ENCODE data around the gene FYN.
A peak's percentile ranks its signal among the peaks of the same experiment; 100 is the strongest.

FYN gene

GRCh38 chr6:111872401-111873177 lies 663 bp downstream of the FYN start (continued):
- 0 out of 2 replicates have a peak, but pooled peaks have one; percentile 9 for TF ChIP-seq ZNF677 (tag by site-specific recombination; IDR thresholded peaks at IDR 0.05)
- no peak for TF ChIP-seq OVOL3 (tag by site-specific recombination; IDR thresholded peaks at IDR 0.05)
- TF ChIP-seq, protein P1, sequence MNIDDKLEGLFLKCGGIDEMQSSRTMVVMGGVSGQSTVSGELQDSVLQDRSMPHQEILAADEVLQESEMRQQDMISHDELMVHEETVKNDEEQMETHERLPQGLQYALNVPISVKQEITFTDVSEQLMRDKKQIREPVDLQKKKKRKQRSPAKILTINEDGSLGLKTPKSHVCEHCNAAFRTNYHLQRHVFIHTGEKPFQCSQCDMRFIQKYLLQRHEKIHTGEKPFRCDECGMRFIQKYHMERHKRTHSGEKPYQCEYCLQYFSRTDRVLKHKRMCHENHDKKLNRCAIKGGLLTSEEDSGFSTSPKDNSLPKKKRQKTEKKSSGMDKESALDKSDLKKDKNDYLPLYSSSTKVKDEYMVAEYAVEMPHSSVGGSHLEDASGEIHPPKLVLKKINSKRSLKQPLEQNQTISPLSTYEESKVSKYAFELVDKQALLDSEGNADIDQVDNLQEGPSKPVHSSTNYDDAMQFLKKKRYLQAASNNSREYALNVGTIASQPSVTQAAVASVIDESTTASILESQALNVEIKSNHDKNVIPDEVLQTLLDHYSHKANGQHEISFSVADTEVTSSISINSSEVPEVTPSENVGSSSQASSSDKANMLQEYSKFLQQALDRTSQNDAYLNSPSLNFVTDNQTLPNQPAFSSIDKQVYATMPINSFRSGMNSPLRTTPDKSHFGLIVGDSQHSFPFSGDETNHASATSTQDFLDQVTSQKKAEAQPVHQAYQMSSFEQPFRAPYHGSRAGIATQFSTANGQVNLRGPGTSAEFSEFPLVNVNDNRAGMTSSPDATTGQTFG (tag by site-specific recombination; IDR thresholded peaks at IDR 0.05; ENCODE audit: borderline replicate concordance), result no peak
- TF ChIP-seq ZBTB48 (tag by site-specific recombination; IDR thresholded peaks at IDR 0.05), result 0 out of 2 replicates have a peak, but pooled peaks have one; percentile 88
- TF ChIP-seq ZNF658 (tag by site-specific recombination; IDR thresholded peaks at IDR 0.05), result no peak
- no peak for TF ChIP-seq ZNF2 (tag by site-specific recombination; IDR thresholded peaks at IDR 0.05)
- TF ChIP-seq, protein P2, sequence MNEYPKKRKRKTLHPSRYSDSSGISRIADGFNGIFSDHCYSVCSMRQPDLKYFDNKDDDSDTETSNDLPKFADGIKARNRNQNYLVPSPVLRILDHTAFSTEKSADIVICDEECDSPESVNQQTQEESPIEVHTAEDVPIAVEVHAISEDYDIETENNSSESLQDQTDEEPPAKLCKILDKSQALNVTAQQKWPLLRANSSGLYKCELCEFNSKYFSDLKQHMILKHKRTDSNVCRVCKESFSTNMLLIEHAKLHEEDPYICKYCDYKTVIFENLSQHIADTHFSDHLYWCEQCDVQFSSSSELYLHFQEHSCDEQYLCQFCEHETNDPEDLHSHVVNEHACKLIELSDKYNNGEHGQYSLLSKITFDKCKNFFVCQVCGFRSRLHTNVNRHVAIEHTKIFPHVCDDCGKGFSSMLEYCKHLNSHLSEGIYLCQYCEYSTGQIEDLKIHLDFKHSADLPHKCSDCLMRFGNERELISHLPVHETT (tag by site-specific recombination; IDR thresholded peaks at IDR 0.05), result no peak
- peak; percentile 71; the same call in 1 of the 2 replicates for TF ChIP-seq ZNF24 (tag by site-specific recombination; IDR thresholded peaks at IDR 0.05)
- TF ChIP-seq ZNF302 (tag by site-specific recombination; IDR thresholded peaks at IDR 0.05; ENCODE audit: low read depth), result no peak
- no peak for TF ChIP-seq YY1 (tag by site-specific recombination; IDR thresholded peaks at IDR 0.05)
- no peak for TF ChIP-seq BCL11B (tag by site-specific recombination; IDR thresholded peaks at IDR 0.05; ENCODE audit: low read depth)
- TF ChIP-seq WT1 (tag by site-specific recombination; IDR thresholded peaks at IDR 0.05), result peak; percentile 99
- TF ChIP-seq ZNF701 (tag by site-specific recombination; IDR thresholded peaks at IDR 0.05), result no peak
- peak; percentile 88 for TF ChIP-seq SP3 (tag by site-specific recombination; IDR thresholded peaks at IDR 0.05)
- peak; percentile 89 for TF ChIP-seq ZBTB8A (tag by site-specific recombination; IDR thresholded peaks at IDR 0.05)
- TF ChIP-seq ZBTB7A (tag by site-specific recombination; IDR thresholded peaks at IDR 0.05; ENCODE audit: low read depth), result no peak
- no peak for TF ChIP-seq MEIS1 (CRISPR knock-in tag; IDR thresholded peaks at IDR 0.05; ENCODE audit: borderline replicate concordance)
- TF ChIP-seq BCL11A (tag by site-specific recombination; IDR thresholded peaks at IDR 0.05; ENCODE audit: low read depth), result peak; percentile 22; the same call in 1 of the 2 replicates
- no peak for TF ChIP-seq ZNF585B (tag by site-specific recombination; IDR thresholded peaks at IDR 0.05)
- no peak for TF ChIP-seq SALL2 (tag by site-specific recombination; IDR thresholded peaks at IDR 0.05; ENCODE audit: borderline replicate concordance)
- no peak for TF ChIP-seq ZNF510 (tag by site-specific recombination; IDR thresholded peaks at IDR 0.05; ENCODE audit: insufficient replicate concordance)
- no peak for TF ChIP-seq ZNF391 (tag by site-specific recombination; IDR thresholded peaks at IDR 0.05; ENCODE audit: borderline replicate concordance, low read depth)
- peak; percentile 25; the same call in 1 of the 2 replicates for TF ChIP-seq REST (tag by site-specific recombination; IDR thresholded peaks at IDR 0.05)
- TF ChIP-seq GLIS1 (tag by site-specific recombination; IDR thresholded peaks at IDR 0.05), result peak; percentile 78
- no peak for TF ChIP-seq ZNF280C (tag by site-specific recombination; IDR thresholded peaks at IDR 0.05)
- no peak for TF ChIP-seq ZNF558 (tag by site-specific recombination; IDR thresholded peaks at IDR 0.05)
- peak; percentile 96 for TF ChIP-seq EGR2 (tag by site-specific recombination; IDR thresholded peaks at IDR 0.05; ENCODE audit: low read depth)
- no peak for TF ChIP-seq ZNF19 (tag by site-specific recombination; IDR thresholded peaks at IDR 0.05; ENCODE audit: low read depth)

All from HEK293 (cell line).